Measurements from ENCODE around the gene PLA2G6.
"Not testable (repeated sequence)": the region's sequence is repeated elsewhere in the genome, so short reads cannot be mapped to it uniquely, and the experiment has no call there.

The PLA2G6 gene

DNA sequence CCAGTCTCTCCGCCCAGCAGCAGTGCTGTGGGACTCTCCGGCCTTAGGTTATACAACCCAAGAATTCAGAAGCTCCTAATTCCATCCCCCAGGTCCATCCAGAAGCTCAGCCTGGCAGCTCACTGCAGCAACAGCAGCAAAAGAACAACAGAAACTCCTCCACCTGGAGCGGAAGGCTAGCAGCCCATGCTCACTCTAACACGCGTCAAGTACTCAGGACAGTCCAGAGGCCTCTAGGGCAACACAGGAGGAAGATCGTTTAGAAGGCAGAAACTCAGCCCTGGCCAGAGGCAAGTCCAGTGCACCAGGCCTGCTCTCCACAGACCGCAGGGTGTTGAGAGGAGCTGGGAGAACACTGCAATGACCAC is 17.1 kb downstream of the PLA2G6 start:
- no peak for DNase-seq

DNA sequence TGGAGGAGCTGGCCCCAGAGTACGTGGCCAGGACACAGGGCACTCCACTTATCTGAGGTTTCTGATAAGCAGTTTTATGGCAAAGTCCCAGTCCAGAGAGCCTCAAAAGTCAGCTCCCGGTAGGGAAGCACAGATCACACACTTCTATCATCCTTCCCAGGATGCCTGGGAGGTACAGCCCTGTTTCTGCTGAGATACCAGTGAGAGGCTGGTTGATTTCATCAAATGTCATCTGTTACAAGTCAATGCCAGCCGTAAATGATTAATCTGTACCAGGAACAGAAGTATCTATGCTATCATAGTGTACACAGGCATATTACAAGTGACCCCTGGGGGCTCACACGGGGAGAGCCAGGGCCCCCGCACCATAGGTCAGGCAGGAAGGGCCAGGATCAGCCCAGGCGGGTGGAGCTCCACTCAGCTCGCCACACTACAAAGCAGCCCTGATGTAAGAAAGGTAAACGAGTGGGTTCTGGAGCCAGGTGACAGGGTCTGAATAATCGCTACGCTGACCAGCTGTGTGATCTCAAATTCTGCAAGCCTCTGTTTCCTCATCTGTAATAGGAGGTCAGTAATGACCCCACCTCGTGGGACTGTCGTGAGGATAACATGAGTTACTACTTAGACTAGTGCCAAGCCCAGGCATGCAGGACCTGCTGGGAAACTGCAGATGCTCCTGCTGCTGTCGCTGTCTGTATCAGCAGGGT is 17.6 kb downstream of the PLA2G6 start:
- no peak for DNase-seq

DNA sequence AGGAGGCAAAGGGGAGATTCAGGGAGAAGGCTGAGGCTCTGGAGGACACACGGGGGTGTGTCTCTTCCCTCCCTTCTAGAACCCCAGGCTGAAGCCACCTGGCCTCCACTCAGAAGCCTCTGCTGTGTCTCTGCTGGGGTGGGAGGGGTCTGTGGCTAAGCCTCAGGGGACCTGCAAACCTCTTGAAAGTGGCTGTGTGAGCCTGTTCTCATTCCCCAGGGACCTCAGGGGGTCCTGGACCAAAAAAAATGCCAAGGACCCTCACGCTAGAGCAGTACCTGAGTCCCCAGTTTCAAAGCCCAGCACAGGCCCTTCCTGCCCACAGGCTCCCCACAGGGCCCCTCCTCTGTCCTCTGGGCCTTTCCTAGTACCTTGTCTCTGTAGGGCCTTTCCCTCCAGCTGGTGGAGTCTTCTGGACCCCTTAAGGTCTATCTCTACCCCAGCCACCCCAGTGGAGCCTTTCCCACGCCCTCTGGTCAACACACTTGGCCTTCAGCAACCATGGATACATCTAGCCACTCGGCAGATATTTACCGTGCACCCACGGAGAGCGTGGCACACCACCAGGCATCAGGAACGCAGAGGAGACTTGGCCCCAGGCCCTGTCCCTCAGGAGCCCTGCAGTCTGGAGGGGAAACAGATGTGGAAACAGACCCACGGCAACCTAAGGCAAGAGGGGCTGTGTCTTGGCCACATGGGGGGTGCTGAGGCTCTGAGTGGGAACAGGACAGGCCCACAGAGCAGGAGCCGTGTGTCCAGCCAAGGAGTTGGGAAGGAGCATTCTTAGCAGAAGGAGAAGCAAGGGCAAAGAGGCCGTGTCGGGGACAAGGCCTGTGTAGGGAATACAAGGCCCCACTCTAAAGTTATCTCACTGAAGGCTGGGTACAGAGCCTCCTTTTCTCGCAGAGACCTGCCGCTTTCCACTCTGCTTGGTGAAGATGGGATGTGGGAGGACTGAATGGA is 18.5 kb downstream of the PLA2G6 start:
- DNase-seq, result no peak

DNA sequence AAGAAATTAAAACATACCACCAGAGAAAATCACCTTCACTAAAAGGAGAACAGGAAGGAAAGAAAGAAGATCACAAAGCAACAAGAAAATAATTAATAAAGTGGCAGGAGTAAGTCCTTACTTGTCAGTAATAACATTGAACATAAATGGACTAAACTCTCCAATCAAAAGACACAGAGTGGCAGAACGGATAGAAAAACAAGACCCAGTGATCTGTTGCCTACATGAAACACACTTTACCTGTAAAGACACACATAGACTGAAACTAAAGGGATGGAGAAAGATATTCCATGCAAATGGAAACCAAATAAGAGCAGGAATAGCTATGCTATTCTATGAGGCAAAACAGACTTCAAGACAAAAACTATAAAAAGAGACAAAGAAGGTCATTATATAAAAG is 25.9 kb downstream of the PLA2G6 start:
- DNase-seq, result no peak

GRCh38 chr22:38154563-38154915 is 27.1 kb downstream of the PLA2G6 start:
- DNase-seq, result not testable (repeated sequence)

GRCh38 chr22:38153821-38154562 is 27.6 kb downstream of the PLA2G6 start:
- peak; percentile 97 for DNase-seq

GRCh38 chr22:38151126-38151500 is 30.5 kb downstream of the PLA2G6 start:
- DNase-seq, result no peak

GRCh38 chr22:38148245-38148644 is 33.4 kb downstream of the PLA2G6 start:
- DNase-seq, result no peak

DNA sequence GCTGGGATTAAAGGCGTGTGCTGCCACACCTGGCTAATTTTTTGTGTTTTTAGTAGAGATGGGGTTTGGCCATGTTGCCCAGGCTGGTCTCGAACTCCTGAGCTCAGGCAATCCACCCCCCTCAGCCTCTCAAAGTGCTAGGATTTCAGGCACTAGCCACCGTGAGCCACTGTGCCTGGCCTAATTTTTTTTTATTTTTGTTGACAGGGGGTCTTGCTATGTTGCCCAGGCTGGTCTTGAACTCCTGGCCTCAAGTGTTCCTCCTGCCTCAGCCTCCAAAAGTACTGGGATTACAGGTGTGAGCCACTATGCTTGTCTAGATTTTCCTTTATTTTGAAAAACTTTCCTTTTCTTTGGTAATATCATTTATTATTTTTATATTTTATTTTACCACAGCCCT is 35.5 kb downstream of the PLA2G6 start:
- DNase-seq, result not testable (repeated sequence)

DNA sequence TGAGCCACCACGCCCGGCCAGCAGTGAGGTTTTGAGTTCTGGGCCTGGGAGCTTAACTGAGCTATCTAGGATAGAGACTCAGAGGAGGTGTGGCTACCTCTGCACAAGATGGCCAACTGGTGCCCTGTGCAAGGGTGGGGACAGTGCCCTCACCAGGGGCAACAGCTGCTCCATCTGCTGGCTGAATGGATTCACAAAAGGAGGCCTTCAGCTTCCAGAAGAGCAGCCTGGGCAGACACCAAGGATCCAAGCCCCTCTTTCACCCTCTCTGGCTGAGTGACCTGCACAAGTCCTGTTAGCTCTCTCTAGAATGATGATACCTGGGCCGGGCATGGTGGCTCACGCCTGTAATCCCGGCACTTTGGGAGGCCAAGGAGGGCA is 37.6 kb downstream of the PLA2G6 start:
- peak; percentile 50 for DNase-seq

GRCh38 chr22:38142606-38143005 is 39.0 kb downstream of the PLA2G6 start:
- no peak for DNase-seq

DNA sequence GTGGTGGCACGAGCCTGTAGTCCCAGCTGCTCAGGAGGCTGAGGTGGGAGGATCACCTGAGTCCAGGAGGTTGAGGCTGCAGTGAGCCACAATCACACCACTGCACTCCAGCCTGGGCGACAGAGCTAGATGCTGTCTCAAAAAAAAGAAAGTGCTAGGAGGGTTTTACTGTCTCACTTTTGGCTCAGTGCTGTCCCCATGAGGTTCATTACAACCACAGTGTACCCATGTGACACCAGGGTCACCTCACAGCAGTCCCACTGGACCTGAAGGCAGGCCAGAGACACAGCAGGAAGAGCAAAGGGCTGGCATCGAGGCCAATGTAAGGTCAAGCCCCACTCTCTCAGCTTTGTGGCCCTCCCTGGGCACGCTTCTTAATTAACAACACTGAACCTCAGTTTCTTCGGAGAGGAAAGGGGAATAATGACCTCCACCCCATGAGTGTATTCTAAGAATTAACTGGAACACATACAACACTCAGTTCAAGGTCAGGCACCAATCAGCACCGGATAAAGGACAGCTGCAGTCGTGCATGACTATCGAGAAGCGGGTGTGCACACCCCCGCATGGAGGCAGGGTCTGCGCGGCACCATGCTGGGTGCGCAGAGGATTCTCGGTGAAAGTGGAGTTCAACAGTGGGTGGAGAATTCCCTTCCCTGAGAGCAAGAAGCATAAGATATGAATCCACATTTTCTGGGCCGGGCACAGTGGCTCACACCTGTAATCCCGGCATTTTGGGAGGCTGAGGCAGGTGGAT is 40.2 kb downstream of the PLA2G6 start:
- no peak for DNase-seq

DNA sequence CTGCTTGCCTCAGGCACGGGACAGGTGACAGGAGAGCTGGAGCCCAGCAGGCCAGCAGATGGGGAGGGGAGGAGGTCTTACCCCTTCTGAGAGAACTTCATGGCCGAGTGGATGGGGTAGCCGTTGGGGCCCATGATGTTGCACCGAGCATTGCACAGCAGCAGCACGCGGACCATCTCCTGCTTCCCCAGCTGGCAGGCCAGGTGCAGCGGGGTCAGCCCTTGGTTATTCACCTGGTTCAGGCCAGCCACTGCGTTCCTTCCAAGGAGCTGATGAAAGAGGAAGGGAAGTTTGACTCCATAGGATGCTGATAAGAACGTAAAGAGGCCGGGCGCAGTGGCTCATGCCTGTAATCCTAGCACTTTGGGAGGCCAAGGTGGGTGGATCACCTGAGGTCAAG is 41.7 kb downstream of the PLA2G6 start:
- no peak for DNase-seq

GRCh38 chr22:38138961-38139360 is 42.7 kb downstream of the PLA2G6 start:
- DNase-seq, result no peak

DNA sequence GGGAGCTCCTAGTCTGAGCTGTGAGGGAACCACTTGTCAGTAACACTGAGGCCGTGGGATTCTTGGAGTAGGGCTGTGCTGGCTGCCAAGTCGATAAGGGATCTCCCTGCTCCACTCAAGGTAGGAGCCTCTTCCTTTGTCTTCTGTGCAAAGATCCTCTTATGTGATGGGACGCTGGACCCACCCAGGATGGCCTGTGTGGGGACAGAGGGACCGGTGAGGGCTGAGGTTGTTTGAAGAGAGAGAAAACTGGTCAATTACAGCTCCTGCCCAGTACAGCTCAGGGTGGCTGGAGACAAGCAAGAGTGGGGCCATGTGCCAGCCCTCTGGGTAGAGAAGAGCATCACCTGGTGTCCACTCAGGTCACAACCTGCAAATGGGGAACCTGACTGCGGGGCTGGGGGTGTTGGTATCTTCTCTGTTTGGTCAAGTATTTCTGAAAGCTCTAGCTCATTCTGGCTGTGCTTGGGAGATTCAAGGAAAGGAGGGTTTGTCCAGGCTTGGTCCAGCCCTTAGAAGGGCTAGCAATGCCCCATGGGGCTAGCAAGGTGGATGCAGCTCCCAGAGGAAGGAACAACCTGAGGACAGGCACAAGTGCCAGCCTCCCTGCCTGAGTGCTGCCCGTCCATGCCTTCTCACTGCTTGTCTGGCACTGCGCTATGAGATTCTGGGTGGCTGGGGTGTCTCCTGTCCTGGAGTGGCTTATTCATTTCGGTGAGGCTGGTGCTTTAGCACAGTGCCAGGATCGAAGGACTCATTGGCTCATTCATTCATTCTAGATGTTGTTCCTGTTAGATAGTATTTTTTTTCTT is 43.5 kb downstream of the PLA2G6 start:
- no peak for DNase-seq

- DNase-seq, result peak; percentile 67
Measured at GRCh38 chr22:38136607-38137006, 45.0 kb downstream of the PLA2G6 start.

GRCh38 chr22:38135133-38135706 is 46.4 kb downstream of the PLA2G6 start:
- no peak for DNase-seq

DNA sequence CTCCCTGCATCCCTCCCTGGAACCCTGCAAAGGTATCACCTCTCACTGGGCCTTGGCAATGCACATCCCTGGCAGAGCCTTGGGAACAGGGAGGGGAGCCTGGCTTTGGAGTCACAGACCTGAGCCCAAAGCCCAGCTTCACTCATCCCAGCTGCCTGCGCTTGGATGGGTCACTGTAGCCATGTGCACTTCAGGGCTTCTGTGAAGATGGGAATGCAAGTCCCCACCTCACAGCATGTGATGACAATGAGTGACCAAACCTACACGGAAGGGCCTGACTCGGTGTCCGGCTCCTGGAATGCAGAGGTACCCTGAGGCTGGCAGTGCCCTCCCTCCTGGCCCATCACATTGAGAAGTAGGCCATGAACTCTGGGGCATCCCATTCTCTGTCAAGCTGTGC is 48.3 kb downstream of the PLA2G6 start:
- DNase-seq, result no peak

DNA sequence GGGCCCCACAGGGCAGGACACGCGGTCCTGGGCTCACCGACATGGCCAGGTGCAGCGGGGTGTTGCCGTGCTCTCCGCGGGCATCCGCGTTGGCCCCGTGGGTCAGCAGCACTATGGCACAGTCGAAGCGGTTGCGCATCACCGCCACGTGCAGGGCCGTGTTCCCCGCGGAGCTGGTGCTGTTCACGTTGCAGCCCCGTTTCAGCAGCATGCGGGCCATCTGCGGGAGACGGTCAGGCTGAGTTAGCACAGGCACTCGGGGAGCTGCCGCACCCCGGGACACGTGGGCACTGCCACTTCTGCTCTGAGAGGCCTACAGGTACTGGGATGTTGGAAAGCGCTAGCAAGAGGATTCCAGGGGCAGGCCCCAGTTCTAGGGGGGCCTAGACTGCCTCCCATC is 48.8 kb downstream of the PLA2G6 start:
- DNase-seq, result no peak

DNA sequence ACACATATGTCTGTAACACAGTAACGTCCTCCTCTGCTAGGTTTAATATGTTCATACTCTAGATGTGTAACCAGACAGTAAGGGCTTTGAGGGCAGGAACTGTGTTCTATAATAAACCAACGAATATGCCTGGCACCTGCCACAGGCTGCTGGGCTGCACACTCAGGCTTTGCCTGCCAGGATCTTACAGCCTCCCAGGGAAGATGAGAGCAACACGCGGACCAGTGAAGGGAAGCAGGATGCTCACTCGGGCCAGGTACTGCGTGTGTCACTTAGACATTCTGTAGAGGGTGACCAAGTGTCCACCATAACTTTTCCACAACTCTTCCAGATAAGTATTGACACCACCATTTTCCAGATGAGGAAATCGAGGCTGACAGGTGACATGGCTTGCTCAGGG is 49.5 kb downstream of the PLA2G6 start:
- DNase-seq, result no peak

DNA sequence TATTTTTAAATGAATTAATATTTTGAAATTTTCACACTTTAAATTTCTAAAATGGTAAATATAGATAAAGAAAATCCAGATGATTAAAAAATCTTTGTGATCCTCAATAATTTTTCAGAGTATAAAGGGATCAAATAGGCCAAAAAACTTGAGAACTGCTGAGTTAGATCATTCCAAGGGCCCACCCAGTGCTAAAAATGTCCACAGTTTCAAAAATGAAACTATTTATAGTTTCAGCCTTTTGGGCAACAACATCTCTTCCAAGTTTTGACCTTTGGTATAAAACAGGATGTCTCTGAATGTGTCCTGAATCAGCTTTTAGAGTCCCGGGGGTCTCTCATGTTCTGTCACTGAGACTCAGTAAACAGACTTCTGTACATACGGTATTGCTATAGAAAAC is 50.2 kb downstream of the PLA2G6 start:
- DNase-seq, result no peak

DNA sequence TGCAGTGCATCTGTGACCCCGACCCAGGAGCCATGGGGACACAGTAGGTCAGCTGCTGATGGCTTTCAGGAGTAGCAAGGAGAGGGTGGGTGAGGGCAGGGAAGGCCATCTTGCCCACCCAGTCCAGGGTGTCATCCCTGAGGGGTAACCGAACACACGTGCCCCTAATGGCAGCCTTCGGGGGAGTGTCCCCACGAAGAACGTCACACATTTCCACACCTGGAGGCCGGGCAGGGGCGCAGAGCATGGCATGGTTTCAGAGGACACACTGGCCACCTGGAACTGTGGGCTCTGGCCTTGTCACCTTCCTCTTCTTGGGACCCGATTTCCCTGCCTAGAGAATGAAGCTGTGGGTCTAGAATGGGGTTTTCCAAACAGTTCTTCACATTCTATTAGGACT is 51.8 kb downstream of the PLA2G6 start:
- DNase-seq, result no peak

Data from NCI-H82 (cell line).